HG02943 (cell line): ENCODE measurements around the gene USP50.
"Not testable (repeated sequence)": the region's sequence is repeated elsewhere in the genome, so short reads cannot be mapped to it uniquely, and the experiment has no call there.

Source experiments
- ATAC-seq: cut with Tn5 transposase; IDR thresholded peaks from one replicate; pipeline ENCODE4 v1.9.1; 2021; ENCODE audit warnings: mild to moderate bottlenecking, low read depth, moderate library complexity; ENCODE audit not compliant: unreplicated experiment

USP50 gene

DNA sequence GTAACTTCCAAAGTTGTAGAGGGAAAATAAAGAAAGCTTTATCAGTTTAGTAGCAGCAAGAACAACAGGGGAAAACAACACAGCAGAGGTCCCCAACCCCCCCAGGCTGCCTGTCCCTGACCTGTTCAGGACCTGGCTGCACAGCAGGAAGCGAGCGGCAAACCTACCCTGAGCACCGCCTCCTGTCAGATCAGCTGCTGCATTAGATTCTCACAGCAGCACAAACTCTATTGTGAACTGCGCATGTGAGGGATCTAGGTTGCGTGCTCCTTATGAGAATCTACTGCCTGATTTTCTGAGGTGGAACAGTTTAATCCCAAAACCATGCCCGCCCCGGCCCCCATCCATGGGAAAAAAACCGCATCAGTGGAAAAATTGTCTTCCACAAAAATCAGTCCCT, 40.3 kb downstream of the USP50 start:
- ATAC-seq = no peak

DNA sequence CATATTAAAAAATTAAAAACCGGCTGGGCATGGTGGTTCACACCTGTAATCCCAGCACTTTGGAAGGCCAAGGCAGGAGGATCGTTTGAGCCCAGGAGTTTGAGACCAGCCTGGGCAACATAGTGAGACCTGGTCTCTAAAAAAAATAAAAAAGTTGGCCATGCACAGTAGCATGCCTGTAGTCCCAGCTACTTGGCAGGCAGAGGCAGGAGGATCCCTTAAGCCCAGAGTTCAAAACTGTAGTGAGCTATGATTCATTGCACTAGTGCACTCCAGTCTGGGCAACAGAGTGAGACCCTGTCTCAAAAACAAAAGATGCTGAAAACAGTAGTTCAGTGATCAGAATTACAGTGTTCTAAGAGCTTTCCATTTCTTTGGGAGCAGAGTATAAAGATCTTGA, 40.8 kb downstream of the USP50 start:
- not testable (repeated sequence) for ATAC-seq

DNA sequence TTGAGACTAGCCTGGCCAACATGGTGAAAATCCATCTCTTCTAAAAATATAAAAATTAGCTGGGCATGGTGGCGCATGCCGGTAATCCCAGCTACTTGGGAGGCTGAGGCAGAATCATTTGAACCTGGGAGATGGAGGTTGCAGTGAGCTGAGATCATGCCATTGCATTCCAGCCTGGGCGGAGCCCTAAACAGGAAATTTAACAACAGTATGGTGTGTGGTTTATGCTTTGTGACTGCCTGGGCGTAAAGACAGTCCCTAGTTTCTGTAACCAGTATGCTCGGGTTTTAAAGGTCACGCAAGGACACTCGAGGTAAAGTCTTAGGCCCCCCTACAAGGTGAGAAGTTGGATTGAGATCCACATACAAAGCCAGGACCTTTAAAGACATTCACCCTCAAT, 43.3 kb downstream of the USP50 start:
- ATAC-seq = no peak

DNA sequence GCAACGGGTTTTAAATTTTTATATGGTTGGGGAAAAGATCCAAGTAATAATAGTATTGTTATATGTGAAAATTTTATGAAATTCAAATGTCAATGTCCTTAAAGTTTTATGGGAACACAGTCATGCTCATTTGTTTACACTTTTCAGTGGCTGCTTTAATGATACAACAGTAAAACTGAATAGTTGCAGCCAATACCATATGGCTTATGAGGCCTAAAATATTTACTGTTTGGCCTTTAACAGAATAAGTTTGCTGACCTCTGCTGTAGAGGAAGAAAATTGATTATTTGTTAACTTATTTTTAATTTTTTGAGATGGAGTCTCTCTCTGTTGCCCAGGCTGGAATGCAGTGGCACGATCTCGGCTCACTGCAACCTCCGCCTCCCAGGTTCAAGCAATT, 44.7 kb downstream of the USP50 start:
- no peak for ATAC-seq

DNA sequence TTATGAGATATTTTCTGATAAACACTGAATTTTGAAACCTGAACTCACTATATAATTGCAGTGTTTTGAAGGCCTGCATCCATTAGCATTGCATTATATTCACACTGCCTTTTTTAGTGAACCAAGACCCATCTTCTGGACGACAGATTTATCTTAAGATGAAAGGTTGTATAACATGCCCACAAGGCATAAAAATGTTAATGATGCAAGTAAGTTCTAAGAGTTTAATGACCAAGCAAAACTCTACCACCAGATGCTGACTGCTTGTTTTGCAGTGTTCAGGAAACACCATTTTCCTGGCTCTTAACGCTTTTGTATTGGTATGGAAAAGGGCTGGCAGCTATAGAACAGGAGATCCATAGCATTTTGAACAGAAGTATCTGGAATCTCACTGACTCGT, 46.1 kb downstream of the USP50 start:
- ATAC-seq = no peak

DNA sequence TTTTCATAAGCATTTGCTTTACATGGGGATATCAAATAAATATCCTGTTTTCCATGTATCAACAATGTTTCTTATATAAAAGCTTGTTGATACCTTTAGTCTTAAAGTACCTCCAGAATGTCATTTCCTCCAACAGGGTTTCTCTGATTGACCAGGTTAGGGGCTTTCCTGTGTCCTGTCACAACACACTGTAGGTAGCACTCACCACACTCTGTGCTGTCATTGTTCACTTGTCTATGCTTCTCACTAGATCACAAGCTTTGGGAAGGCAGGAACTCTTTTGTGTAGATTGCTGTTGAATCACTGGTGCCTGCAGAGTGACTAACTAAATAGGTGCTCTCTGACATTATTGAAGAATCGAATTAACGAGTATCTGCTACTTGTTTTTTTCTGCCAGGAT, 49.8 kb downstream of the USP50 start:
- ATAC-seq = no peak

DNA sequence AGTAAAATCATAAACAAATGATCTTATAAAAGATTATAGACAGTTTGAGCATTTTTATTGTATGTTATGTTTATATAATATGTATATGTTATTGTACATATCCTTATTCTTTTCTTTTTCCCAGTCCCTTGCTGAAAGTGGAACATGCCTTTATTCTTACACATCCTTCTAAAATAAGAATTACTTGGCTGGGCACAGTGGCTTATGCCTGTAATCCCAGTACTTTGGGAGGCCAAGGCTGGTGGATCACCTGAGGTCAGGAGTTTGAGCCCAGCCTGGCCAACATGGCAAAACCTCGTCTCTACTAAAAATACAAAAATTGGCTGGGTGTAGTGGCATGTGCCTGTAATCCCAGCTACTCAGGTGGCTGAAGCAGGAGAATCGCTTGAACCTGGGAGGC, 51.9 kb downstream of the USP50 start:
- not testable (repeated sequence) for ATAC-seq

DNA sequence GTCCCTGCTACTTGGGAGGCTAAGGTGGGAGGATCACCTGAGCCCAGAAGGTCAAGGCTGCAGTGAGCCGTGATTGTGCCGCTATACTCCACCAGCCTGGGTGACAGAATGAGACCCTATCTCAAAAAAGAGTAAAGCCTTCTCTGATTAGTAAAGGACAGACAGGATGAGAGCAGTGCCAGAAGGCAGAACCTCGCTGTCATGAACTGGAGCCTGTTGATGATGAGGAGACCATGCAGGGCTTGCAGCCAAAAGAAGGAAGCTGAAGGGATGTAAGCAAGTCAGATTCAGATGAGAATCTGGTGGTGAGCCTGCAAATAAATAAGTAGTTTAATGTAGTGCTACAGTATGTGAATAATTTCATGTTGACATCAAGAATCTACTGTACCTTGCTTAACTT, 52.8 kb downstream of the USP50 start:
- no peak for ATAC-seq

DNA sequence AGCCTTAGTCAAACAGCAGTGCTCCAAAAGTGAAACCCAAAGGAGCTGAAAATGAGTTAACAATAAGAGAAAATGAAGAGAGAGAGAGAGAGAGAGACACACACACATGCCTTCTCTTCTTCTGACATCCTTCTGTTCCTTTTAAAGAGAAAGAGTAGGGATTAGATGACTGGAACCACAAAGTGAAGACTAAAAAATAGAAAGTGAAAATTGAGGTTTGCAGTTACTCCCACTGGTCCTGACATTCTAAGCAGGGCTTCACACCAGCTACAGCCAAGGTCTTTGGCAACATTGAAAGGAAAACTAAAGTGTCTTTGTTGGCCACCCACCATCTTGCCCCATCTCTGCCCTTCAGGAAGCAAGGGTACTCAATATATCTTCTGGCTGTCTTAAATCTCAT, 59.2 kb downstream of the USP50 start:
- ATAC-seq = no peak

DNA sequence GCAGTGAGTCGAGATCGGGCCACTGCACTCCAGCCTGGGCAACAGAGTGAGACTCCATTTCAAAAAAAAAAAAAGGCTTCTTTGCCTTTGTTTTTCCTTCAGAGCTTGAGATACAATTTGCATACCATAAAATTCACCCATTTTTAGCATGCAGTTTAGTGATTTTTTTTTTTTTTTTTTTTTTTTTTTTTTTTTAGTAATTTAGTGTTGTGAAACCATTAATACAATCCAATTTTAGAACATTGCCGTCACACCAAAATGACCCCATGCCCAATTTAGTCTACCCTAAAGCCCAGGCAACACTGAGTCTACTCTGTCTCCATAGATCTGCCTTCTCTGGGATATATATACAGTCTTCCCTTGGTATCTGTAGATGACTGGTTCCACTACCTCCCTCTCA, 61.1 kb downstream of the USP50 start:
- no peak for ATAC-seq

DNA sequence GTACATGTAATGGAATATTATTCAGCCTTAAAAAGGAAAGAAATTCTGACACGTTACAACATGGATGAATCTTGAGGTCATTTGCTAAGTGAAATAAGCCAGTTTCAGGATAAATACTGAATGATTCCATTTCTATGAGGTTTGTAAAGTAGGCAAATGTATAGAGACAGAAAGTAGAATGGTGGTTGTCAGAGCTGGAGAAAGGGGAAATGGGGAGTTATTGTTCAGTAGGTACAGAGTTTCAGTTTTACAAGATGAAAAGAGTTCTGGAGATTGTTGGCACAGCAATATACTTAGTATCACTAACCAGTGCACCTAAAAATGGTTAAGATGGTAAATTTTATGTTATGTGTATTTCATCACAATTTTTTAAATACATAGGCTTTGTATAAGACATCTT, 61.7 kb downstream of the USP50 start:
- no peak for ATAC-seq

DNA sequence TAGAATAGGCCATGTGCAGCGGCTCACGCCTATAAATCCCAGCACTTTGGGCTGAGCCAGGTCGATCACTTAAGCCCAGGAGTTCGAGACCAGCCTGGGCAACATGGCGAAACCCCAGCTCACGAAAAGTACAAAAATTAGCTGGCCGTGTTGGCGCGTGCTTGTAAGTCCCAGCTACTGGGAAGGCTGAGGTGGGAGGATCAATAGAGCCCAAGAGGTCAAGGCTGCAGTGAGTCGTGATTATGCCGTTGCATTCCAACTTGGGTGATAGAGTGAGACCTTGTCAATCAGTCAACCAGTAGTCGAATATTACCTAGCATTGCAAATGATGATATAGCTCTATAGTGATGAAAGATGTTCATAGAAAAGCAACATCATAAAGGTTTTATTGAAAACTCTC, 70.3 kb downstream of the USP50 start:
- ATAC-seq = no peak

DNA sequence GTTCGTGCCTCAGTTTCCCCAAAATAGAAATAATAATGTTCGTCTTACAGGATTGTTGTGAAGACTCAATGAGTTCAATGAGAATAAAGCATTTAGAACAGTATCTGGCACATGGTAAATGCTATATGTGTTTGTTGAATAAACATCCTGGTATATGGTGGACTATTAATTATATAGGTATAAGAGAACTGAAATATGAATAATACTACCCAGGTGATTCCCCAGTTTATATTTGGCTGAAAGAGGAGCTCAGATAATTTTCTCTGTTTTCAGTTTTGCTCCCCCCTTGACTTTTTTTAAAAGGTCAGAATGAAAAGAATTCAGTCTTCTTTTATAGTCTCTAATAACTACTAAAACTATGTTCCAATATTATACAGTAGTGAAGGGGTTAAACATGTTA, 75.4 kb downstream of the USP50 start:
- ATAC-seq = no peak

DNA sequence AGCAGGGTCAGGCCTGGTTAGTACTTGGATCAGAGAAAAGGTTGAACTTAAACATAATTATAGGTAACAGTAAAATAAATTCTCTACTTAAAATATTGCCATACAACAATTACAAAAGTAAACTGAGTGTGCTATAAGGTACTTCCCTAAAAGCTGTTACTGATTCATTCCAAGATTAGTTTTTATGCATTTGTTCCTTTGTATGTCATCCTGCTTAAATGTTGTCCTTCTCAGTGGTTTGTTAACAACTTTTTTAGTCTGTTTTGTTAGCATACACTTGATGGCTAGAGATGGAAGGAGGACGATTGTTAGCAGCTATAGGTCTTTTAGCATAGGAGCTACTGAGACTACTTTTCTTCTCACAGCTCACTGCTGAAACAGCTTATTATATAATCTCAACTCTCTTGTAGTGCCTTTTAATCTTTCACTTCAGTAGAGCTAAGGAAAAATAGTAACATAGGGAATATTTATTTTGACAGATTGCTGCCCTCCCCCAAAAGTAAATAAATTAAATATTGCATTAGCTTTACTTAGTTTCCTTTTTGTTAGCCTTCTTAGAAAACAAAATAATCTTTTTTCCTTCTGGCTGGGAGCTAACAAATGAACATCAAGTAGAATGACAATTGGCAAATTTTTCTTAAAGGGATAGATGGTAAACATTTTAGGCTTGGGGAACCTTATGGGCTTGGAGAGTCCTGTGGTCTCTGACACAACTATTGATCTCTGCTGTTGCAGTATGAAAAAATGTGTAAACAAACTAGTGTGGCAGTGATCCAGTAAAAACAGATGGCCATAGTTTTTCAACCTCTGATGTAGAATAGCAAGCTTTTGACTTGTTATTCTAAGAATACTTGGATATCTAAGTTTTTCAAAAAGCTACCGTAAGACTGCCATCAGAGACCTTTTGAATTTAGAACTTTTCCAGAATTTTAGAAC, 82.8 kb downstream of the USP50 start:
- ATAC-seq = no peak

DNA sequence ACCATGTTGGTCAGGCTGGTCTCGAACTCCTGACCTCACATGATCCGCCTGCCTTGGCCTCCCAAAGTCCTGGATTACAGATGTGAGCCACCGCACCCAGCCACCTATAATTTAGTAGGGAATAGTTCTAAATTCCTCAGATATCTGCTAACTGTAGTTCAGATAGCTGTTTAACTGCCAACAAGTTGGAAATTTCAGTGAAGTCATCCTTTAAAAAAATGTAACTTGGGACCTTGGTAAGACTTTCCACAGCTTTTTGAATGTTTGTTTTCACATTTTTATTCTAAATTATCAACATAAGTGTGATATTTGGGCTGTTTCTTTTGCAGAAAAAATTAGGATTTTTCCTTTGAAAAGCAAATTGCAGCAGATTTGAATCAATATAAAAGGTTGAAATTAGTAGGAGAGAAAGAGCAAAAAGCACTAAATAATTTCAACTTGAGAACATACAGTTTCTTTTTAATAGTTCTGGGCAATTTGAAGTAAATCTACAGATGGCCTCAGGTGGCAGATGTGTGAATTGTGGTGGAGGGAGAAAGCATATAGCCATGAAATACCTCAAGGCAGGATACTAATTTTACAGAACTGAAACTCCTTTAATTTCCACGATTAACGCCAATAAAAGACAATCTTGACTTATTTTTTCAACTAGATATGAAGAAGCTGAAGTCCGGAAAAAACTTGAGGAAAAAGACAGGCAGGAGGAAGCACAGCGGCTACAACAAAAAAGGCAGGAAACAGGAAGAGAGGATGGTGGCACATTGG, 87.9 kb downstream of the USP50 start:
- no peak for ATAC-seq

DNA sequence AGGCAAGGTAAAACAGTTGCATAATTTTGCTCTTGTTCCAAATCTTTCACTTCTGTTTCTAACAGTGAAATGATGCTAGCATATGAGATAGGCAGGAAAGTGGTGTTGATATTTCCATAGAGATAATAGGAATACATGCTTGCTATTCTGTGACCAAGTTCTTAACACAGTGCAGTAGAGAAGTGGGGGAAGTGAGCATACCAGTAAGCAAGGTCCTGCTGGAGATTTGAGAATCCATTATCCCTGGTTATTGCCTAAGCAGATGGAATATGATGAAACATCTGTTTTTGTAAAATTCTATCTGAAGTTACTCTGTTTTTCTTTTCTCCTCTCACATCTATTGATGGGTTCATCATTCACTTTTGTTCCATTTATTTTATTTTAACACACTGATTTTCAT, 93.5 kb downstream of the USP50 start:
- no peak for ATAC-seq
